MM.1S (cell line): ENCODE data around the gene EPHX1.

Source experiments
- DNase-seq: peaks from one replicate; pipeline ENCODE4 v3.0.0-alpha.2; 2015
- H2AFZ ChIP-seq: fragments of 300-600 bp; sonication (generic); 2 replicates; pipeline ENCODE4 v1.6.0; 2016; ENCODE audit warnings: antibody characterized with exemption, low read length
- H3F3A ChIP-seq: fragments of 300-600 bp; sonication (generic); 2 replicates; pipeline ENCODE4 v1.6.1; 2016; ENCODE audit warnings: mild to moderate bottlenecking, antibody characterized with exemption, low read length, moderate library complexity, mixed read lengths; ENCODE audit not compliant: insufficient read depth
- H3K27ac ChIP-seq: fragments of 300-600 bp; sonication (generic); 2 replicates; pipeline ENCODE4 v1.5.1; 2016; ENCODE audit warnings: mild to moderate bottlenecking, low read length
- H3K27me3 ChIP-seq: fragments of 300-600 bp; sonication (generic); replicated peaks from 2 replicates; pipeline ENCODE4 v1.6.0; 2016; ENCODE audit warnings: low read length; ENCODE audit not compliant: insufficient read depth
- H3K36me3 ChIP-seq: fragments of 300-600 bp; sonication (generic); replicated peaks from 2 replicates; pipeline ENCODE4 v1.6.1; 2016; ENCODE audit warnings: mild to moderate bottlenecking, low read length, mixed read lengths; ENCODE audit not compliant: insufficient read depth
- H3K4me1 ChIP-seq: fragments of 300-600 bp; sonication (generic); 2 replicates; pipeline ENCODE4 v1.6.1; 2016; ENCODE audit warnings: low read length, mixed read lengths
- H3K4me2 ChIP-seq: fragments of 300-600 bp; sonication (generic); 2 replicates; pipeline ENCODE4 v1.6.0; 2016; ENCODE audit warnings: low read depth, low read length
- H3K4me3 ChIP-seq: fragments of 300-600 bp; sonication (generic); 2 replicates; pipeline ENCODE4 v1.5.1; 2016; ENCODE audit warnings: low read length, mixed read lengths
- H3K79me2 ChIP-seq: fragments of 300-600 bp; sonication (generic); 2 replicates; pipeline ENCODE4 v1.6.1; 2016; ENCODE audit warnings: mixed run types, low read length, mixed read lengths
- H3K9ac ChIP-seq: fragments of 300-600 bp; sonication (generic); 2 replicates; pipeline ENCODE4 v1.6.1; 2016; ENCODE audit warnings: low read length, mixed read lengths
- H3K9me2 ChIP-seq: fragments of 300-600 bp; sonication (generic); replicated peaks from 2 replicates; pipeline ENCODE4 v1.6.1; 2016; ENCODE audit warnings: mild to moderate bottlenecking, low read length, mixed read lengths; ENCODE audit not compliant: insufficient read depth
- H3K9me3 ChIP-seq: fragments of 300-600 bp; sonication (generic); replicated peaks from 2 replicates; pipeline ENCODE4 v1.6.1; 2016; ENCODE audit warnings: mild to moderate bottlenecking, low read length, mixed read lengths; ENCODE audit not compliant: insufficient read depth
- H4K20me1 ChIP-seq: fragments of 300-600 bp; sonication (generic); 2 replicates; pipeline ENCODE4 v1.6.1; 2016; ENCODE audit warnings: mild to moderate bottlenecking, low read length, moderate library complexity, mixed read lengths; ENCODE audit not compliant: insufficient read depth
- CTCF ChIP-seq: fragments of 300-600 bp; sonication (generic); IDR thresholded peaks from 2 replicates; pipeline ENCODE4 v1.5.1; 2016; ENCODE audit warnings: antibody characterized with exemption, low read length, mixed read lengths
- EZH2 ChIP-seq: fragments of 300-600 bp; sonication (generic); optimal IDR thresholded peaks from 2 replicates; pipeline ENCODE3; 2017; ENCODE audit warnings: low read depth, mild to moderate bottlenecking, antibody characterized with exemption, low read length, mixed read lengths
- EZH2phosphoT487 ChIP-seq: fragments of 300-600 bp; sonication (generic); IDR thresholded peaks from 2 replicates; pipeline ENCODE4 v1.6.1; 2018; ENCODE audit warnings: antibody characterized with exemption, low read length

The EPHX1 gene

GRCh38 chr1:225822655-225823403 lies 12.9 kb downstream of the EPHX1 start:
- DNase-seq: no peak
- Histone ChIP-seq H3K9ac (no peak overlapping the region), H3K9me2 (no peaks in the 10 kb centered on the region), H3K79me2 (no peaks in the 10 kb centered on the region), H4K20me1 (no peaks in the 10 kb centered on the region), H3K4me3 (no peak overlapping the region), H3K4me1 (no peaks in the 10 kb centered on the region), H3K9me3 (no peaks in the 10 kb centered on the region), H3F3A (no peaks in the 10 kb centered on the region), H3K27me3 (no peaks in the 10 kb centered on the region), H2AFZ (no peak overlapping the region), H3K36me3 (no peaks in the 10 kb centered on the region), H3K27ac (no peak overlapping the region), H3K4me2 (no peak overlapping the region)
- TF ChIP-seq EZH2: no peak

- Histone ChIP-seq H3K4me3 (no peak overlapping the region), H3K9ac (no peak overlapping the region), H3F3A (no peaks in the 10 kb centered on the region), H3K36me3 (no peaks in the 10 kb centered on the region), H2AFZ (no peak overlapping the region), H3K9me3 (no peaks in the 10 kb centered on the region), H3K27ac (no peak overlapping the region), H3K9me2 (no peaks in the 10 kb centered on the region), H3K27me3 (no peaks in the 10 kb centered on the region), H3K4me2 (no peak overlapping the region), H3K4me1 (no peaks in the 10 kb centered on the region), H3K79me2 (no peaks in the 10 kb centered on the region), H4K20me1 (no peaks in the 10 kb centered on the region)
- TF ChIP-seq EZH2 (no peak), CTCF (no peak), EZH2phosphoT487 (no peak)
- no peak for DNase-seq
Measured at GRCh38 chr1:225823811-225824261, 13.9 kb downstream of the EPHX1 start.

GRCh38 chr1:225824533-225824941 lies 14.6 kb downstream of the EPHX1 start:
- Histone ChIP-seq H4K20me1 (no peaks in the 10 kb centered on the region), H3K4me2 (no peak overlapping the region), H3K4me1 (no peaks in the 10 kb centered on the region), H3K79me2 (no peaks in the 10 kb centered on the region), H2AFZ (no peak overlapping the region), H3F3A (no peaks in the 10 kb centered on the region), H3K27me3 (no peaks in the 10 kb centered on the region), H3K9ac (no peak overlapping the region), H3K4me3 (no peak overlapping the region), H3K36me3 (no peaks in the 10 kb centered on the region), H3K9me2 (no peaks in the 10 kb centered on the region), H3K9me3 (no peaks in the 10 kb centered on the region), H3K27ac (no peak overlapping the region)
- no peak for TF ChIP-seq CTCF
- TF ChIP-seq EZH2phosphoT487: no peak
- TF ChIP-seq EZH2: no peak
- no peak for DNase-seq

GRCh38 chr1:225825078-225825477 lies 15.2 kb downstream of the EPHX1 start:
- Histone ChIP-seq H3K9ac (no peak overlapping the region), H2AFZ (no peak overlapping the region), H3K36me3 (no peaks in the 10 kb centered on the region), H3F3A (no peaks in the 10 kb centered on the region), H3K27me3 (no peaks in the 10 kb centered on the region), H4K20me1 (no peaks in the 10 kb centered on the region), H3K79me2 (no peaks in the 10 kb centered on the region), H3K27ac (no peak overlapping the region), H3K4me1 (no peaks in the 10 kb centered on the region), H3K9me2 (no peaks in the 10 kb centered on the region), H3K4me3 (no peak overlapping the region), H3K4me2 (no peak overlapping the region), H3K9me3 (no peaks in the 10 kb centered on the region)
- DNase-seq: no peak
- TF ChIP-seq EZH2 (no peak), EZH2phosphoT487 (no peak), CTCF (no peak)
